GM13977 (cell line): ENCODE data around the gene NOS3.

ENCODE experiments used
- DNase-seq: peaks from one replicate; pipeline ENCODE4 v3.0.0; 2012; ENCODE audit warnings: low spot score
- in situ Hi-C: fragments of 300-500 bp; cut with MboI; formaldehyde crosslinking; loops from one replicate; pipeline ENCODE4 v1.12.0; 2022; ENCODE audit warnings: low sequenced_read_pairs, low pct_unique_long_range_greater_than_20kb, mixed read lengths, inconsistent platforms; ENCODE audit not compliant: unreplicated experiment
- TF ChIP-seq, protein P1 (sequence below): IDR thresholded peaks from 2 replicates; pipeline ENCODE4 v1.5.1; 2012; ENCODE audit warnings: mild to moderate bottlenecking, control low read depth; ENCODE audit not compliant: insufficient read depth; ENCODE audit errors: extremely low read depth, missing control alignments

Gene NOS3

DNA sequence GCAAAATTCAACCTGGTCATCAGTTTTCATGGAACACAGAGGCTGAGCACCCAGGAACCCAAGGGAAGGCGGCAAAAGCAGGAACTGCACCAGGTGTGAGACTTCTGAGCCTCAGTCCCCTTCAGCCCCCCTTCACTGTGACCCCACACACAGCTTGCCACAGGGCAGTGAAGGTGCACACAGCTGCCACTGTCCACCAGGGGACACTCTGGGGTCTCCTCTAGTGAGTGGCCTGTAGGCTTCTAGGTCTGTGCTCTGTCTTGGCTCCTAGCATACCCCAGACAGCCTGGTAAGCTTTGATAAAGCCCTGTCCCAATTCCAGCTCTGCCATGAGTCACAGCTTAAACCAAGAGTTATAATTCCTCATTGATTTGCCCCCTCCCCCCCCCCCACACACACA lies 24.8 kb upstream of the NOS3 start:
- in situ Hi-C loops = no loop called here
- DNase-seq = no peak
- TF ChIP-seq, protein P1, sequence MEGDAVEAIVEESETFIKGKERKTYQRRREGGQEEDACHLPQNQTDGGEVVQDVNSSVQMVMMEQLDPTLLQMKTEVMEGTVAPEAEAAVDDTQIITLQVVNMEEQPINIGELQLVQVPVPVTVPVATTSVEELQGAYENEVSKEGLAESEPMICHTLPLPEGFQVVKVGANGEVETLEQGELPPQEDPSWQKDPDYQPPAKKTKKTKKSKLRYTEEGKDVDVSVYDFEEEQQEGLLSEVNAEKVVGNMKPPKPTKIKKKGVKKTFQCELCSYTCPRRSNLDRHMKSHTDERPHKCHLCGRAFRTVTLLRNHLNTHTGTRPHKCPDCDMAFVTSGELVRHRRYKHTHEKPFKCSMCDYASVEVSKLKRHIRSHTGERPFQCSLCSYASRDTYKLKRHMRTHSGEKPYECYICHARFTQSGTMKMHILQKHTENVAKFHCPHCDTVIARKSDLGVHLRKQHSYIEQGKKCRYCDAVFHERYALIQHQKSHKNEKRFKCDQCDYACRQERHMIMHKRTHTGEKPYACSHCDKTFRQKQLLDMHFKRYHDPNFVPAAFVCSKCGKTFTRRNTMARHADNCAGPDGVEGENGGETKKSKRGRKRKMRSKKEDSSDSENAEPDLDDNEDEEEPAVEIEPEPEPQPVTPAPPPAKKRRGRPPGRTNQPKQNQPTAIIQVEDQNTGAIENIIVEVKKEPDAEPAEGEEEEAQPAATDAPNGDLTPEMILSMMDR = no peak

- TF ChIP-seq, protein P1 = no peak
- no peak for DNase-seq
- in situ Hi-C loops = no loop called here
These were observed 23.5 kb upstream of the NOS3 start for GRCh38 chr7:150967349-150967748.

DNA sequence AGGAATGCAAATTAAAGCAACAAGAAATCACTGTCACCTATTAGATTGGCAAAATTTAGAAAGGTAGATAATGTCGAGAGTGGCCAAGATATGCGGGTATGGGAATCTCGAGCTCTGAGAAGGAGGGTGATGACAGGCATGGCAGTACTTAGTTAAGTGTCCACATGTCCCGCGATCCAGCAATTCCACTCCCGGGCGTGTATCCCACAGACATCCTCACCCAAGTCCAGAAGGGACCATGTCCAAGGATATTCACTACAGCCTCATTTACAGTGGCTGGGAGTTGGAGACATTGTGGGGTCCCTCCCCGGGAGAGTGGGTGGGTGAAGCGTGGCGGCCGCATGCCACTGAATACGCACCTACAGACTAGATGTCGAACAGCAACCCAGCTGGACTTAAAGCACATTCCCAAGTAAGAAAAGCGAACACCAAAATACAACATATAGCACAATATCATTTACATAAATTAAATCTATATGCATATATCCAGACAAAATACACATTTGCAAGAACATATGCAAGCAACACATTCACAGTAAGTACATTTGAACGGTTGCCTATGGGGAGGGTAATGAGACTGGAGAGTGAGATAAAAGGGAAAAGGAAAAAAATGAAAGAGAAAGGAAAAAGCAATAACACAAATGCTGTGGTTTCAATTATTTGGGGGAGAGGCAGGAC lies 22.6 kb upstream of the NOS3 start:
- DNase-seq = no peak
- TF ChIP-seq, protein P1 = no peak
- in situ Hi-C loops = no loop called here

GRCh38 chr7:150968734-150969372 lies 22.0 kb upstream of the NOS3 start:
- in situ Hi-C loops = no loop called here
- DNase-seq = no peak
- TF ChIP-seq, protein P1 = no peak

GRCh38 chr7:150969475-150969874 lies 21.3 kb upstream of the NOS3 start:
- no peak for DNase-seq
- TF ChIP-seq, protein P1 = no peak
- in situ Hi-C loops = no loop called here

DNA sequence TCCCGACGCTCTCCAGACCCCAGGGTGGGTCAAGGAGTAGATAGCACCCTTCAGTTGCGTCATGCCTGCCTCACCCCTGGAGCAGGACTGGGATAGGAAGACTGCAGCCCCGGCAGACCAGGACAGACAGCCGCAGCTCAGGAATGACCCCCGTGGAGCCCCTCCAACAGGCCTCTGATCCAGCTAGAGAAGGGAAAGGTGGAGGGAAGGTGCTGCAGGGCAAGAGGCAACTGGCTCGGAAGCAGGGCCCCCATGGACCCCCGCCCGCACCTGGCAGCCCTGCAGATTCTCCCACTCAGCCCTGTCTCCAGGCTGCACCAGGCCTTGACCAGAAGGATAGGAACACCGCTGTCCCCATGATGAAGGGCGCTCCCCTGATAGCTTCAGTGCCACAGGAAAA lies 20.4 kb upstream of the NOS3 start:
- TF ChIP-seq, protein P1 = no peak
- in situ Hi-C loops = no loop called here
- DNase-seq = no peak
